Mucosa of descending colon (tissue), 3 donors: Measurements from ENCODE around the gene ZNF576. TPM values are rescaled to one million over a fixed set of nuclear protein-coding genes. Genes with fewer than 3 reads are reported as not detected.
"Not testable (repeated sequence)": the region's sequence is repeated elsewhere in the genome, so short reads cannot be mapped to it uniquely, and the experiment has no call there.

ENCODE experiments used
- ATAC-seq: fragments of 200-7000 bp; cut with Tn5 transposase; one replicate; pipeline ENCODE4 v1.9.1; 2020; ENCODE audit warnings: mild to moderate bottlenecking, moderate library complexity
- DNase-seq, 3 donors: peaks; one replicate each; pipeline ENCODE4 v3.0.0-alpha.2; 2020
- H3K36me3 ChIP-seq: fragments of 200-600 bp; one replicate; pipeline ENCODE4 v1.8.0; 2021; ENCODE audit warnings: low read depth, mild to moderate bottlenecking
- H3K4me1 ChIP-seq: fragments of 200-600 bp; one replicate; pipeline ENCODE4 v1.8.0; 2021; ENCODE audit warnings: low read depth, mild to moderate bottlenecking
- H3K4me3 ChIP-seq: fragments of 200-600 bp; one replicate; pipeline ENCODE4 v1.8.0; 2021; ENCODE audit warnings: mild to moderate bottlenecking
- H3K9me3 ChIP-seq: fragments of 200-600 bp; one replicate; pipeline ENCODE4 v1.8.0; 2021; ENCODE audit warnings: mild to moderate bottlenecking
- CTCF ChIP-seq: fragments of 200-600 bp; IDR thresholded peaks from one replicate; pipeline ENCODE4 v1.8.0; 2022; ENCODE audit warnings: antibody characterized with exemption, mild to moderate bottlenecking
- intact Hi-C, 2 donors: fragments of 100-400 bp; cut with DNase I in 1 of 2; cut with micrococcal nuclease in 1 of 2; formaldehyde crosslinking; loops; one replicate each; pipeline versions ENCODE4 v1.11.0 to v1.11.1; 2022; cut with DNase I, micrococcal nuclease
- total RNA-seq, 3 donors: library from RNA; stranded (reverse); fragmentation: NEBNext Ultra II Directional in 2 of 3; extraction: Animal tissue kit (Norgen Biotek cat#: 25700) in 2 of 3; gene quantifications; one replicate each; pipeline versions ENCODE4 v1.2.1 to v1.2.4, GENCODE V29; 2021 to 2023
- donor health status: DM: no; HTN: no; CAD: no; lungs with moderate emphysema.
- donor health status: DM: no; HTN: no; CAD: no.
- donor health status: DM: no; HTN: yes; CAD: no.

Gene ZNF576
- total RNA-seq, 3 donors from 2014 or later, result 15.4 to 18.9 (median 16.3) TPM

DNA sequence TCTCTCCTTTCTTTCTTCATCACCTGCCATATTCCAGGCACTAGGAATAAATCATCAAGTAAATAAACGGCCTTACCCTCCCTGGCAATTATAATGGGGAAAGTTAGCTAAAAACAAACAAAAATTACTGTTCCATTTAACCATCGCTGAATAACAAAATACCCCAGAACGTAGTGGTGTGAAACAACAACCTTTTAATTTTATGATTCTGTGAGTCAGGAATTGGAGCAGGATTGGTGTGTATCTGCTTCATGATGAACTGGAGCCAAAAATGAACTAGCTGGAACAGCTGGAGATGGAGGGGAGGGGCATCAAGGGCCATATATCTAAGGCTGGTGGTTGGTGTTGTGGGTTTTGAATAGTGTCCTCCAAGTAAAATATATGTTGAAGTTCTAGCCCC, 46.9 kb downstream of the ZNF576 start:
- ATAC-seq (no peak), DNase-seq (no peak)
- Histone ChIP-seq H3K4me1 (peaks cover 6% of the 10 kb centered on the region), H3K4me3 (no peak overlapping the region), H3K36me3 (no peaks in the 10 kb centered on the region), H3K9me3 (no peaks in the 10 kb centered on the region)
- TF ChIP-seq CTCF, result no peak
- intact Hi-C loops, result no loop called here

- TF ChIP-seq CTCF, result no peak
- Histone ChIP-seq H3K4me3 (no peak overlapping the region), H3K4me1 (peaks cover 6% of the 10 kb centered on the region), H3K36me3 (no peaks in the 10 kb centered on the region), H3K9me3 (no peaks in the 10 kb centered on the region)
- DNase-seq, result no peak
- no peak for ATAC-seq
- intact Hi-C loops, result no loop called here
Observed at GRCh38 chr19:43644181-43644580, 47.8 kb downstream of the ZNF576 start.

DNA sequence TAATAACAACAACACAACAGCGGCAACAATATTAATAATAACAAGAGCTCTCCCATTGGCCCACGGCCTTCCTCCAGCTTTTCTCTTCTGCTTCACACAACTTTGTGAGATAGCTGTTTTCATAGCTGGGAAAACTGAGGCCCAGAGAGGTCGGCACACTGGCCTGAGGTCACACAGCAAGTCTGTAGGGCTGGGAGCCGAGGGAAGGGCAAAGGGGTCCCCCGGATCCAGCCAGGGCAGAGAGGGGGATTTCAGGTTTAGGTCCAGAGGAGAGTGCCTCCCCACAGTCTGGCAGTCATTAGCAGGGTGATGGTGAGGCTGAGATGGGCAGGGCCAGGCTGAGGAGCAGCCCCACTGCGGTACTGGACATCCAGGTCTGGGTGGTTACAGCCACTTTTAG, 52.2 kb downstream of the ZNF576 start:
- Histone ChIP-seq H3K4me3 (no peak overlapping the region), H3K4me1 (no peaks in the 10 kb centered on the region), H3K9me3 (no peaks in the 10 kb centered on the region), H3K36me3 (no peaks in the 10 kb centered on the region)
- intact Hi-C loops, result no loop called here
- TF ChIP-seq CTCF, result no peak
- DNase-seq (no peak), ATAC-seq (no peak)

GRCh38 chr19:43649514-43649913, 53.1 kb downstream of the ZNF576 start:
- Histone ChIP-seq H3K9me3 (no peaks in the 10 kb centered on the region), H3K4me1 (no peaks in the 10 kb centered on the region), H3K36me3 (peaks cover 3% of the 10 kb centered on the region), H3K4me3 (no peak overlapping the region)
- DNase-seq, result no peak
- intact Hi-C loops, result no loop called here
- ATAC-seq, result no peak
- TF ChIP-seq CTCF, result no peak

DNA sequence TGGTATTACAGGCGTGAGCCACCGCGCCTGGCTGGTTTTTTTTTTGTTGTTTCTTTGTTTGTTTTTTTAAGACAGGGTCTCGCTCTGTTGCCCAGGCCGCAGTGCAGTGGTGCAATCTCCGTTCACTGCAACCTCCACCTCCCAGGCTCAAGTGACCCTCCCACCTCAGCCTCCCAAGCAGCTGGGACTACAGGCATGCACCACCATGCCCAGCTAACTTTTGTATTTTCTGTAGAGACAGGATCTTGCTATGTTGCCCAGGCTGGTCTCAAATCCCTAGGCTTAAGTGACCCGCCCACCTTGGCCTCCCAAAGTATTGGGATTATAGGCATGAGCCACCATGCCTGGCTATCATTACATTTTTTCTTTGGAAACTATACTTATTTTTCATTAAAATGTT, 53.9 kb downstream of the ZNF576 start:
- not testable (repeated sequence) for DNase-seq, H3K4me1 ChIP-seq, H3K4me3 ChIP-seq, H3K9me3 ChIP-seq, H3K36me3 ChIP-seq, ATAC-seq
- intact Hi-C loops, result loop anchor here in 1 of 2 donors (10.0 kb wide), 1 partner anchor 115 kb away; the partner anchor contains the start of gene ZNF575

Other genes starting within 250 kb of the ZNF576 start
- gene CD177, start 242.9 kb upstream of the ZNF576 start, total RNA-seq, result 100 to 1,000 TPM; 202 to 349 (median 232) TPM
- under 1 TPM in 1 of 3 donors, not detected in 2; 0.35 TPM for gene TEX101, start 181.7 kb upstream of the ZNF576 start, total RNA-seq
- gene LYPD3, start 131.0 kb upstream of the ZNF576 start, total RNA-seq, result 1 to 10 TPM in 1 of 3 donors, under 1 TPM in 2; 0.23 to 1.5 (median 0.46) TPM
- gene PHLDB3, start 91.8 kb upstream of the ZNF576 start, total RNA-seq, result 10 to 100 TPM; 13.2 to 22.4 (median 21.3) TPM
- gene ETHE1, start 69.4 kb upstream of the ZNF576 start, total RNA-seq, result 100 to 1,000 TPM; 235 to 713 (median 450) TPM
- 10 to 100 TPM in 1 of 3 donors, 1 to 10 TPM in 2; 9.1 to 18.2 (median 9.6) TPM for gene ZNF575, start 63.4 kb upstream of the ZNF576 start, total RNA-seq
- 10 to 100 TPM; 16.4 to 33.4 (median 21.1) TPM for gene XRCC1, start 21.1 kb upstream of the ZNF576 start, total RNA-seq
- 1 to 10 TPM in 2 of 3 donors, under 1 TPM in 1; 0.61 to 7.4 (median 2.0) TPM for gene PINLYP, start 20.8 kb upstream of the ZNF576 start, total RNA-seq
- gene IRGQ, start 461 bp upstream of the ZNF576 start, total RNA-seq, result 10 to 100 TPM; 18.9 to 29.4 (median 21.9) TPM
- under 1 TPM; 0.14 to 0.63 (median 0.41) TPM for gene SRRM5, start 15.5 kb downstream of the ZNF576 start, total RNA-seq
- gene ZNF428, start 23.0 kb downstream of the ZNF576 start, total RNA-seq, result 10 to 100 TPM; 13.6 to 40.2 (median 19.4) TPM
- gene CADM4, start 43.3 kb downstream of the ZNF576 start, total RNA-seq, result 10 to 100 TPM in 1 of 3 donors, 1 to 10 TPM in 2; 1.2 to 26.2 (median 3.4) TPM
- 100 to 1,000 TPM in 1 of 3 donors, 10 to 100 TPM in 2; 62.0 to 100 (median 75.1) TPM for gene PLAUR, start 73.6 kb downstream of the ZNF576 start, total RNA-seq
- gene IRGC, start 119.5 kb downstream of the ZNF576 start, total RNA-seq, result not detected
- gene SMG9, start 158.4 kb downstream of the ZNF576 start, total RNA-seq, result 10 to 100 TPM; 32.2 to 41.4 (median 34.7) TPM
- gene KCNN4, start 184.4 kb downstream of the ZNF576 start, total RNA-seq, result 10 to 100 TPM; 14.9 to 36.2 (median 36.1) TPM
- 1 to 10 TPM in 2 of 3 donors, under 1 TPM in 1; 0.61 to 4.8 (median 3.9) TPM for gene LYPD5, start 205.9 kb downstream of the ZNF576 start, total RNA-seq
- gene ZNF283, start 230.7 kb downstream of the ZNF576 start, total RNA-seq, result 10 to 100 TPM in 2 of 3 donors, 1 to 10 TPM in 1; 7.6 to 21.8 (median 14.1) TPM